ENCODE data around the gene FBLN7. TPM values are rescaled to one million over a fixed set of nuclear protein-coding genes. Genes with fewer than 3 reads are reported as not detected.
A peak's percentile ranks its signal among the peaks of the same experiment; 100 is the strongest.

Gene FBLN7
- total and polyA plus RNA-seq, 12 donors = 0.22 to 1.7 (median 0.66) TPM

- ATAC-seq (peak in 1 of 8 donors; percentile 49), DNase-seq (no peak)
- Histone ChIP-seq H3K4me1 (no peaks in the 10 kb centered on the region), H3K9me3 (no peaks in the 10 kb centered on the region), H3K4me3 (no peak overlapping the region), H3K27me3 (no peaks in the 10 kb centered on the region), H3K27ac (no peak overlapping the region), H3K36me3 (peaks cover 0 to 82% (median 13%) of the 10 kb centered on the region in 9 donors)
- intact Hi-C loops (cut with DNase I) = no loop called here
- TF ChIP-seq CTCF (IDR thresholded peaks at IDR 0.05) = no peak
These were observed 91.2 kb downstream of the FBLN7 start for GRCh38 chr2:112229348-112229747.

GRCh38 chr2:112230371-112230770 is 92.2 kb downstream of the FBLN7 start:
- DNase-seq (no peak), ATAC-seq (no peak)
- Histone ChIP-seq H3K27ac (no peak overlapping the region), H3K36me3 (peaks cover 0 to 82% (median 13%) of the 10 kb centered on the region in 9 donors), H3K4me3 (no peak overlapping the region), H3K27me3 (no peaks in the 10 kb centered on the region), H3K9me3 (no peaks in the 10 kb centered on the region), H3K4me1 (no peaks in the 10 kb centered on the region)
- WGBS, 2 donors = 94 to 97% methylated on average over 3 of the region's 3 CpGs
- TF ChIP-seq CTCF (IDR thresholded peaks at IDR 0.05) = no peak
- intact Hi-C loops (cut with DNase I) = no loop called here

Other genes starting within 250 kb of the FBLN7 start
- 1 to 10 TPM; 2.3 to 8.9 (median 3.9) TPM for gene MERTK, start 239.8 kb upstream of the FBLN7 start, total RNA-seq
- 1 to 10 TPM; 3.0 to 4.5 TPM for gene MERTK, start 239.8 kb upstream of the FBLN7 start, polyA plus RNA-seq
- 10 to 100 TPM in 2 of 10 donors, 1 to 10 TPM in 8; 4.4 to 11.1 (median 5.7) TPM for gene TMEM87B, start 83.1 kb upstream of the FBLN7 start, total RNA-seq
- 1 to 10 TPM; 4.8 to 6.0 TPM for gene TMEM87B, start 83.1 kb upstream of the FBLN7 start, polyA plus RNA-seq
- 10 to 100 TPM in 6 of 10 donors, 1 to 10 TPM in 4; 7.0 to 13.3 (median 11.0) TPM for gene ZC3H8, start 116.7 kb downstream of the FBLN7 start, total RNA-seq
- 1 to 10 TPM; 4.2 to 6.9 TPM for gene ZC3H8, start 116.7 kb downstream of the FBLN7 start, polyA plus RNA-seq
- 10 to 100 TPM; 13.9 to 29.5 (median 25.8) TPM for gene ZC3H6, start 137.2 kb downstream of the FBLN7 start, total RNA-seq
- 10 to 100 TPM in 1 of 2 donors, under 1 TPM in 1; 0.83 to 16.8 TPM for gene ZC3H6, start 137.2 kb downstream of the FBLN7 start, polyA plus RNA-seq